ENCODE data around the gene SP7.

The SP7 gene

DNA sequence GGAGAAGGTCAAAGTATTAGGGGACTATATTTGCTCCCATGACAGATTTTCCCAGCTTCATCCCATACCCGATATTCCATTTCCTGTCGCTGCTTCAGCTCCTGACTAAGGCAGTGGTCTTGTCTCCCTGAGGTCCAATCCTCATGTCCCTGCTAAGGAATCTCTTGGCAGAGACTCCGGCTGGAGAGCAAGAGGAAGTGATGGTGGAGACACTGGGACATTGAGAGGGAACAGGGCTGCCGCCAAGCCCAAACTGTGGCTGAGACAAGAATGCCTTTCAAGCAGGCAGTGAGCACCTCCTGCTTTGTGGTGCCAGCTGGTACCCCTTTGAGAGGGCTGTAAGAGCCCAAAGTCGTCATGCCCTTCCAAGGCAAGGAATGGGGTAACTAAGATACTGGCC is 5.5 kb downstream of the SP7 start:
- Histone ChIP-seq H3K9me3 (ENCODE audit: low read depth, low read length) (no peaks in the 10 kb centered on the region), H3K4me3 (no peak overlapping the region), H3K36me3 (ENCODE audit: insufficient read depth, low read length) (no peaks in the 10 kb centered on the region), H3K27ac (no peak overlapping the region), H3K9ac (ENCODE audit: insufficient read length) (no peak overlapping the region)
- TF ChIP-seq POLR2AphosphoS5 (IDR thresholded peaks at IDR 0.05; ENCODE audit: borderline replicate concordance, low read depth, low read length): no peak
- no peak for TF ChIP-seq EZH2 (IDR thresholded peaks at IDR 0.05)
- no peak for TF ChIP-seq FOXP2 (optimal IDR thresholded peaks at IDR 0.05; ENCODE audit: control extremely low read depth, extremely low read length, insufficient read depth)
- no peak for DNase-seq (ENCODE audit: low read depth, low spot score)

DNA sequence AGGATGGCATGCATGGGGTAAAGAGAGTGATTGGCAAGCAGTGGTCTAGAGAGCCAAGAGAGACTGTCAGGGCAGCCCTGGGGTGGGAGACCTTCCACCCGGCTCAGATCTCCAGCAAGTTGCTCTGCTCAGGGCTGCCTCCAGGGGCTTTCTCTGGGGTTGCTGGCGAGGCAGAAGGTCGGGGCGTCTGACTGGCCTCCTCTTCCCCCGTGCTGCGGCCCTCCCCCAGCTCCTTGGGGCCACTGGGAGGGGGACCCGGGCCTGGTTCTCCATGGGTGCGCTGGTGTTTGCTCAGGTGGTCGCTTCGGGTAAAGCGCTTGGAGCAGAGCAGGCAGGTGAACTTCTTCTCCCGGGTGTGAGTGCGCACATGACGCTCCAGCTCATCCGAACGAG is 8.1 kb downstream of the SP7 start:
- Histone ChIP-seq H3K4me3 (no peak overlapping the region), H3K9ac (ENCODE audit: insufficient read length) (no peak overlapping the region), H3K27ac (no peak overlapping the region), H3K36me3 (ENCODE audit: insufficient read depth, low read length) (no peaks in the 10 kb centered on the region), H3K9me3 (ENCODE audit: low read depth, low read length) (no peaks in the 10 kb centered on the region)
- no peak for TF ChIP-seq FOXP2 (optimal IDR thresholded peaks at IDR 0.05; ENCODE audit: control extremely low read depth, extremely low read length, insufficient read depth)
- no peak for TF ChIP-seq EZH2 (IDR thresholded peaks at IDR 0.05)
- TF ChIP-seq POLR2AphosphoS5 (IDR thresholded peaks at IDR 0.05; ENCODE audit: borderline replicate concordance, low read depth, low read length): no peak
- no peak for DNase-seq (ENCODE audit: low read depth, low spot score)

DNA sequence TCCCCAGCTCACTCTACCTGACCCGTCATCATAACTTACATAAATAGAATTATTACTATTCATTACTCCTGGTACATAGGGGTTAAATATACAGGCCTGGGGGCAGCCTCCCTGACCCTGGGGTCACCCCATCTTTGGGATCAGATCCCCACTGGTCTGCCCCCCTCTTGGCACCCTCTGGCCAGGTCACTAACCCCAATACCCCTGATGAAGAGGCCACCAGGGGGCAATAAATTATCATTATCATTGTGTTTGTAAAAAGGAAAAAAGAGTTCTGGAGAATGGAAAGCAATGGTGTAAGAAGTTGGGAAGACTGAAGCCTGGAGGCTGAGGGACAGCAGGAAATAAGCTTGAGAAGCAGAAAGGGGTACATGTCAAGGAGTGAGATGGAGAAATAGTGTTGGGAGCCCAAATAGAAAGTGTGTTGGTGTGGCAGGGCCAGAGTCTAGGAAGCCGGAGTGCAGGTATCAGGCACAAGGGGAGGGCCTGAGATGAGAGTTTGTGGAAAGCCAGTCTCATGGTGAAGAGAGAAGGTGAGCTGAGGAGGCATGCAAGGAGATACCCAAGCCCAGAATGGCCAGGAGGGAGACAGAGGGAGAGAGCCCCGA is 8.6 kb downstream of the SP7 start:
- Histone ChIP-seq H3K9ac (ENCODE audit: insufficient read length) (no peak overlapping the region), H3K27ac (no peak overlapping the region), H3K36me3 (ENCODE audit: insufficient read depth, low read length) (no peaks in the 10 kb centered on the region), H3K4me3 (no peak overlapping the region), H3K9me3 (ENCODE audit: low read depth, low read length) (no peaks in the 10 kb centered on the region)
- no peak for TF ChIP-seq EZH2 (IDR thresholded peaks at IDR 0.05)
- TF ChIP-seq POLR2AphosphoS5 (IDR thresholded peaks at IDR 0.05; ENCODE audit: borderline replicate concordance, low read depth, low read length): no peak
- no peak for TF ChIP-seq FOXP2 (optimal IDR thresholded peaks at IDR 0.05; ENCODE audit: control extremely low read depth, extremely low read length, insufficient read depth)
- DNase-seq (ENCODE audit: low read depth, low spot score): no peak

DNA sequence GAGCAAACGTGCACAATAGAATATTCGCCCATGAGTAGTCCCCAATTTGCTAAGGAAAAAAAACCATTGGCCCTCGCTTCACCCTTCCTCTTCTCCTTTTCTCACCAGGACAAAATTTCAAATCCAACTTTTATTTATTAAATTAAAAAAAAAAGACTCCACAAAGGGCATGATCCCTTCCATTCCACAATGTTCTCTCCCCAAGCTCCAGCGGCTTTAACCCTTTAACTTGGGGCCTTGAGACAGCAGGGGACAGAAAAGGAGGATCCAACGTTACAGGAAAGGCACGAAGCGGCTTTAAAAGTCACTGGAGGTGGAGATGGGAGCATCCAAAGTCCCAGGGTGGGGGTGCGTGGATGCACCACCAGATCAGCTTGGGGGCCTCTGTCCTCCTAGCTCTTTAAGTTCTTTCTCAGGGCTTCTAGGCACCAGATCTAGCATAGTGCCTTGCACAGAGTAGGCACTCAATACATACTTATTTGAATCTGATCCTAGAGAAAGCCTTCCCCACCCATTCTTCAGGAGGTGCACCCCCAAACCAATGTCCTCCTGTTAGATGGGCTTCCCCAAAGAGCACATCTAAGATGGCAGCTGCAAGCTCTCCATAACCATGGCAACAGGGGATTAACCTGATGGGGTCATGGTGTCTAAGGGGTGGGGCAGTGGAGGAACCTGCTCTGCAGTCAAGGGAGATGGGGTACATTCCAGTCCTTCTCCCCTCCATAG is 9.5 kb downstream of the SP7 start:
- TF ChIP-seq FOXP2 (optimal IDR thresholded peaks at IDR 0.05; ENCODE audit: control extremely low read depth, extremely low read length, insufficient read depth) (no peak), EZH2 (IDR thresholded peaks at IDR 0.05) (no peak), POLR2AphosphoS5 (IDR thresholded peaks at IDR 0.05; ENCODE audit: borderline replicate concordance, low read depth, low read length) (no peak)

DNA sequence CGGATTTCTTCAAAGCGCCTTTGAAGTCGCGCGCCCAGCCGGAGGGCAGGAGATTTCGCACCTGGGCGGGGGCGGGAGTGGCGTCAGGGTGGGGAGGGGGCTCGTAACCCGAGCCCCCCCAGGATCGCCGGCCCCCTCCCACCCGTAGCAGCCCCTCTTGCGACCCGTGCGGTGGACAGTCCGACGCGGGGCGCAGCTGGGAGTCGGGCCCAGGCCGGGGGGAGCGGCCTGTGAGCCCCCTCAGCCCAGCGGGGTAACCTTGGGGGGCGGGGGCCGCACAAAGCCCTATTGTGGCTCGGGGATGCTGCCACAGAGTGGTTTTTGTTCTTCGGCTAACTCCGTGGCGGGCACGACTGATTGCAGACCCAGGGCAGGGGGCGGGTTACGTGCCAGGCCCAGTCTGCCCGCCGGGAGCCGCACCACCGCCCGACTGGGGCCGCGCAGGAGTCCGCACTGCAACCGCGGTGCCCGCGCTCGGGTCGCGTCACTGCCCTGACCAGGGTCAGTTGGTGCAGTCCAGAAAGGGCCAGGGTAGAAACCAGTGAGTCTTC is 10.6 kb downstream of the SP7 start:
- no peak overlapping the region for H3K9ac ChIP-seq (ENCODE audit: insufficient read length)
- no peaks in the 10 kb centered on the region for H3K9me3 ChIP-seq (ENCODE audit: low read depth, low read length)
- no peak for DNase-seq (ENCODE audit: low read depth, low spot score)
- no peak overlapping the region for H3K27ac ChIP-seq
- H3K4me3 ChIP-seq: no peak overlapping the region
- no peak for TF ChIP-seq POLR2AphosphoS5 (IDR thresholded peaks at IDR 0.05; ENCODE audit: borderline replicate concordance, low read depth, low read length)
- TF ChIP-seq EZH2 (IDR thresholded peaks at IDR 0.05): no peak
- no peak for TF ChIP-seq FOXP2 (optimal IDR thresholded peaks at IDR 0.05; ENCODE audit: control extremely low read depth, extremely low read length, insufficient read depth)
- no peaks in the 10 kb centered on the region for H3K36me3 ChIP-seq (ENCODE audit: insufficient read depth, low read length)

More for the DNA sequence above, 9.5 kb downstream of the SP7 start:
- H3K36me3 ChIP-seq (ENCODE audit: insufficient read depth, low read length): no peaks in the 10 kb centered on the region
- H3K4me3 ChIP-seq: no peak overlapping the region
- H3K9ac ChIP-seq (ENCODE audit: insufficient read length): no peak overlapping the region
- no peak for DNase-seq (ENCODE audit: low read depth, low spot score)
- H3K27ac ChIP-seq: no peak overlapping the region
- H3K9me3 ChIP-seq (ENCODE audit: low read depth, low read length): no peaks in the 10 kb centered on the region

DNA sequence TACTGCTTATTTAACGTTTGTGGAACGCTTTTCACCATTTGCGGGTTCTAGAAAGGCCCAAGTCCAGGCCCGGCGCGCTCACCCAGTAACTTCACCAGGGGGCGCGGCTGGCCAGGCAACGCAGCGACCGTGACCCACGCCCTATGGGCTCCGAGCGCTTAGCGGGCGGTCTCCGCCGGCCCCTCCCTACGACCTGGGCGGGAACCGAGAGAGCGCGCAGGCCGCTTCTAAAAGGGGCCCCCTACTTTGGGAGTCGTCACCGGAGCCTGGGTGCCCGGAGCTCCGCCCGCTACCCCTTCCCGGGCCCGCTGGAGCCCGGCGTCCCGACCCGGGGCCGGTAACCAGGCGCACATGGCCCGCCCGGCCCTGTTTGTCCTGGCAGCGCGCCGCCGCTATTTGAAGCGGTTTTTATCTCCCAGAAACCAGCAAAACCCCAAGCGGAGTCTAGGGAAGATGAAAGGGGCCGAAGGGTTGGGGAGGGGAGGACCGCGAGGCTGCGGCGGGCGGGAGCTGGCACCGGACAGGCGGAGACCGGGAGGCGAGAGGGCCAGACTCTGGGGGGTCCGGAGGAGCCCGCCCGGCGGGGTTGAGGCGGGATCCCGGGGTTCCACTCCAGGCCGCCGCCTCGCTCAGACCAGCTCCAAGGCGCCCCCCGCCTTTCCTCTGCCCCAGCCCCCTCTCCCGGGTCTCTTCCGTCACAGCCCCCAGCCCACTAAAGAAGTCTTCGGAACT is 11.2 kb downstream of the SP7 start:
- Histone ChIP-seq H3K9me3 (ENCODE audit: low read depth, low read length) (no peaks in the 10 kb centered on the region), H3K4me3 (peak overlapping the region; percentile 28; the same call in 1 of the 2 replicates), H3K27ac (peak overlapping the region; percentile 31; the same call in 1 of the 2 replicates), H3K9ac (ENCODE audit: insufficient read length) (peak overlapping the region; percentile 57), H3K36me3 (ENCODE audit: insufficient read depth, low read length) (peaks cover 4% of the 10 kb centered on the region; the same call in 1 of the 2 replicates)
- no peak for DNase-seq (ENCODE audit: low read depth, low spot score)
- peak; percentile 80 for TF ChIP-seq POLR2AphosphoS5 (IDR thresholded peaks at IDR 0.05; ENCODE audit: borderline replicate concordance, low read depth, low read length)
- no peak for TF ChIP-seq EZH2 (IDR thresholded peaks at IDR 0.05)

DNA sequence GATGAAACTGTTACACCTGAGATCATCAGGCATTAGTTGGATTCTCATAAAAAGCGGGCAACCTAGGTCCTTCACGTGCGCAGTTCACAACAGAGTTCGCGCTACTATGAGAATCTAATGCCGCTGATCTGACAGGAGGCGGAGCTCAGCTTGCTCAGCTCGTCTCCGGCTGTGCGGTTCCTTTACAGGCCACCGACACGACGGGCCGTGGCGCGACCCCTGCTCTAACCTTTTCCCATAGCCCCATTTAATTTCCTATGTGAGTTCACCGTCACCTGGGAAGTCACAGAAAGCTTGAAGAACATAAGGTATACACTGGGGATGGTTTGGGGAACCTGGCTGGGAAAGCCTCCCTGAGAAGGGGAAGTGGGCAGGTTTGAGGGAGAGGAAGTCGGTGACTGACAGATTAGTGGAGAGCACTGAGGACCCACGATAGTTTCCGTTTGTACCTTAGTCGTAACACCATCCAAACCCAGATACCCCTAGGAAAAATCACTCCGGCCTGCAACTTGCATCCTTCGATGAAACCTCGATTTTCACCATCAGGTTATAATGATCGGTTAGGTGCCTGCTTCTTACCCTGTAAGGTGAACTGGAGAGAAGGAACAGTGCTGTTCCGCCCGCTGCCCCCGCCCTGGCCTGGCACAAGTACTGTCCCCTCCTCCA is 11.9 kb downstream of the SP7 start:
- H3K4me3 ChIP-seq: no peak overlapping the region
- H3K9ac ChIP-seq (ENCODE audit: insufficient read length): peak overlapping the region; percentile 57
- H3K36me3 ChIP-seq (ENCODE audit: insufficient read depth, low read length): peaks cover 7% of the 10 kb centered on the region; the same call in 1 of the 2 replicates
- DNase-seq (ENCODE audit: low read depth, low spot score): no peak
- H3K27ac ChIP-seq: no peak overlapping the region
- no peaks in the 10 kb centered on the region for H3K9me3 ChIP-seq (ENCODE audit: low read depth, low read length)
- no peak for TF ChIP-seq POLR2AphosphoS5 (IDR thresholded peaks at IDR 0.05; ENCODE audit: borderline replicate concordance, low read depth, low read length)
- no peak for TF ChIP-seq FOXP2 (optimal IDR thresholded peaks at IDR 0.05; ENCODE audit: control extremely low read depth, extremely low read length, insufficient read depth)
- no peak for TF ChIP-seq EZH2 (IDR thresholded peaks at IDR 0.05)

All from SK-N-MC (cell line).